ENCODE measurements around the gene TLE2. TPM values are rescaled to one million over a fixed set of nuclear protein-coding genes. Genes with fewer than 3 reads are reported as not detected.

The TLE2 gene
- total RNA-seq, 4 donors from 2014 or later = 4.6 to 45.2 (median 29.2) TPM

DNA sequence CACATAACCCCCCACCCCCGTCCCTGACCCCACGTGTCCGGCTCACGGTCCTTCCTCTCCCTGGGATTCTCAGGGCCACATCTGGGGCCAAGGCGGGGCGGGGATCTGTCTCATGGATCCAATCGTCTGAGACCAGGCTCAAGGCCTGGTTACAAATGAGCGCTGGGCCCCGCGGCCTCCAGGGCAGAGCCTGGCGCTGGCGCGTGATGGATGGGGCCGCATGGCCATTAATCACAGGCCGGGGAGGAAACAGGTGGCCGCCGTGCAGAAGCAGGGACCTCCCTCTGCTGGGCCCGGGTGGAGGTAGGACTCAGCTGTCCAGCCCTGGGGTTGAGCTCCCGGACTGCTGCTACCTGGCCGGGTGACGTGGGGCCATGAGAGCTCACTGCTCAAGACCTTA lies 39.0 kb upstream of the TLE2 start:
- TF ChIP-seq, protein P1, sequence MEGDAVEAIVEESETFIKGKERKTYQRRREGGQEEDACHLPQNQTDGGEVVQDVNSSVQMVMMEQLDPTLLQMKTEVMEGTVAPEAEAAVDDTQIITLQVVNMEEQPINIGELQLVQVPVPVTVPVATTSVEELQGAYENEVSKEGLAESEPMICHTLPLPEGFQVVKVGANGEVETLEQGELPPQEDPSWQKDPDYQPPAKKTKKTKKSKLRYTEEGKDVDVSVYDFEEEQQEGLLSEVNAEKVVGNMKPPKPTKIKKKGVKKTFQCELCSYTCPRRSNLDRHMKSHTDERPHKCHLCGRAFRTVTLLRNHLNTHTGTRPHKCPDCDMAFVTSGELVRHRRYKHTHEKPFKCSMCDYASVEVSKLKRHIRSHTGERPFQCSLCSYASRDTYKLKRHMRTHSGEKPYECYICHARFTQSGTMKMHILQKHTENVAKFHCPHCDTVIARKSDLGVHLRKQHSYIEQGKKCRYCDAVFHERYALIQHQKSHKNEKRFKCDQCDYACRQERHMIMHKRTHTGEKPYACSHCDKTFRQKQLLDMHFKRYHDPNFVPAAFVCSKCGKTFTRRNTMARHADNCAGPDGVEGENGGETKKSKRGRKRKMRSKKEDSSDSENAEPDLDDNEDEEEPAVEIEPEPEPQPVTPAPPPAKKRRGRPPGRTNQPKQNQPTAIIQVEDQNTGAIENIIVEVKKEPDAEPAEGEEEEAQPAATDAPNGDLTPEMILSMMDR (IDR thresholded peaks at IDR 0.05) = no peak
- H3K4me1 ChIP-seq = peaks cover 0 to 10% (median 2%) of the 10 kb centered on the region in 4 donors
- no peak overlapping the region for H3K27ac ChIP-seq
- H3K27me3 ChIP-seq = no peaks in the 10 kb centered on the region
- DNase-seq = no peak
- H3K4me3 ChIP-seq = no peak overlapping the region
- H3K36me3 ChIP-seq = no peaks in the 10 kb centered on the region
- H3K9me3 ChIP-seq = no peaks in the 10 kb centered on the region

DNA sequence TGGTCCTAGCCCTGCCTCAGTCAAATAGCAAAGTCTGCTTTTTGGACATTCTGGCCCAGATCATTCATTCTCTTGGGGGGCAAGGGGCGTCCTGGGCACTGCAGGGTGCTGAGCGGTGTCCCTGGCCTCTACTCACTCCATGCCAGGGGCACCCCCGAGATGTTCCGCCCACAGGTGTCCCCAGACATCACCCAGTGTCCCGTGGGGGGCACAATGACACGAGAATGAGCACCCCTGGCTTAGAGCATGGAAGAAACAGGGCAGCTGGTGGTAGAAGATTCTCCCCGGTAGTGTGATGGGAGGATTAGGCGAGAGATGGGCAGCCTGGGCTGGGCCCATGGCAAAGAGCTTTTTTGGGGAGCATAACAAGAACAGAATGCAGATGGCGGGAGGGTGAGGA lies 38.5 kb upstream of the TLE2 start:
- H3K4me1 ChIP-seq = peaks cover 0 to 10% (median 7%) of the 10 kb centered on the region in 4 donors
- no peak overlapping the region for H3K4me3 ChIP-seq
- TF ChIP-seq POLR2A (IDR thresholded peaks at IDR 0.05) = no peak
- TF ChIP-seq, protein P1 (IDR thresholded peaks at IDR 0.05) = no peak
- H3K9me3 ChIP-seq = no peaks in the 10 kb centered on the region
- H3K27me3 ChIP-seq = no peaks in the 10 kb centered on the region
- H3K27ac ChIP-seq = no peak overlapping the region
- no peak for DNase-seq
- no peaks in the 10 kb centered on the region for H3K36me3 ChIP-seq

DNA sequence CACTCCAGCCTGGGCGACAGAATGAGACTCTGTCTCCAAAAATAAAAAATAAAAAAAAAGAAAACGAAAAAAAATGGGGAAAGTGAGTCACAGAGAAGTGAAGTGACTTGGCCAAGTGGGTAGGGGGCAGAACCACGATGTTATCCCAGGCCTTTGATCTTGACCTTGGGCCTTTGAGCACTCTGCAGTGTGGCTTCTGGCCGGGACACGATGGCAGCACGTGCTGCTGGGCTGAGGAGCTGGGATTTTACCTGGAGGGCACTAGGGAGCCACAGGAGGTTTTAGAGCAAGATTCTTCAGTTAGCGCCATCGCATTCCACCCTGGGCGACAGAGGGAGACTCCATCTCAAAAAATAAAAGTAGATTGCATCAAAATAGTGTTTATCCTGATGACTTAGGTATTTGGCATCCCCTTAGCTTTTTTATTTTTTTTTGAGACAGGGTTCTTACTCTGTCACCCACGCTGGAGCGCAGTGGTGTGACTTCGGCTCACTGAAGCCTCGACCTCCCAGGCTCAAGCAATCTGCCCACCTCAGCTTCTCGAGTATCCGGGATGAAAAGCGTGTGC lies 37.5 kb upstream of the TLE2 start:
- Histone ChIP-seq H3K27ac (no peak overlapping the region), H3K9me3 (no peaks in the 10 kb centered on the region), H3K4me3 (no peak overlapping the region), H3K4me1 (peaks cover 0 to 10% (median 8%) of the 10 kb centered on the region in 4 donors), H3K36me3 (no peaks in the 10 kb centered on the region), H3K27me3 (no peaks in the 10 kb centered on the region)
- DNase-seq = no peak
- no peak for TF ChIP-seq POLR2A (IDR thresholded peaks at IDR 0.05)
- TF ChIP-seq, protein P1 (IDR thresholded peaks at IDR 0.05) = no peak

DNA sequence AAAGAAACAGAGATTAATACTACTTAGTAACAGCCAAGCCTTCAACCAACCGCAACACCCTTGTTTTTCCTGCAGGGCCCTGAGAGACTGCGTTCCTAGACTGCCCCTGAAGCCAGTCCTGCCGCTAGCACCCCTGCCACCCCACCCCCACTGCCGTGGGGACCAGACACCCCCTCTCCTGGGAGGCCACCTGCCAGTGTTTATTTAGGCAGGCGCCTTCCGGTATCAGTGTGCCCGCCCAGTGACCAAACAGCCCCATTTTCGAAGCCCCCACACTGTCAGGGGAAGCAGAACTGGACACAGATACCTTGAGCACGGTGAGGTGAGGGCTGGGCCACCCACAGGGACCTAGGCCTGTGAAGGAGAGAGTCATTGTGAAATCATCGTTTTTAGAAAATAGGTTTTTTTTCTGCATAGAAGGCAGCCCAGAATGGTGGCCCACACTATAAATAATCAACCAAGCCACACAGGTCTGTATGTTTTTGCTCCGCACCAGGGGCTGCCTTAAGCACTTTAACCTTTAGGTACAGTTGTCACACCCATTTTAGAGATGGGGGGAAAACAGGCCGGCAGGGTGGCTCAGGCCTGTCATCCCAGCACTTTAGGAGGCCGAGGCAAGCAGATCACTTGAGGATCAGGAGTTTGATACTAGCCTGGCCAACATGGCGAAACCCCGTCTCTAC lies 36.7 kb upstream of the TLE2 start:
- Histone ChIP-seq H3K4me1 (peaks cover 0 to 13% (median 8%) of the 10 kb centered on the region in 4 donors), H3K27ac (peak overlapping the region in 1 of 4 donors; percentile 69), H3K4me3 (peak overlapping the region in 1 of 4 donors; percentile 3), H3K27me3 (no peaks in the 10 kb centered on the region), H3K36me3 (no peaks in the 10 kb centered on the region), H3K9me3 (no peaks in the 10 kb centered on the region)
- TF ChIP-seq, protein P1 (IDR thresholded peaks at IDR 0.05) = no peak
- no peak for TF ChIP-seq POLR2A (IDR thresholded peaks at IDR 0.05)
- peak in 2 of 3 donors; percentile 80 to 83 for DNase-seq

DNA sequence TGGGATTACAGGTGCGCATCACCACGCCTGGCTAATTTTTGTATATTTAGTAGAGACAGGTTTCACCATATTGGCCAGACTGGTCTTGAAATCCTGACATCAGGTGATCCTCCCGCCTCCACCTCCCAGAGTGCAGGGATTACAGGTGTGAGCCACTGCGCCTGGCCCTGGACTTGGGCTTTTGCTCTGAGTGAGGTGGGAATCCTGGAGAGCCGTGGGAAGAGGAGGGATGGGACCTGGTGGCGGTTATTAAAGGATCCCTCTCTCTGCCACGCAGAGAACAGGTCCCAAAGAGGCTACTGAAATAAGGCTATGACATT lies 34.9 kb upstream of the TLE2 start:
- DNase-seq = no peak
- no peak for TF ChIP-seq POLR2A (IDR thresholded peaks at IDR 0.05)
- TF ChIP-seq, protein P1 (IDR thresholded peaks at IDR 0.05) = no peak
- peak overlapping the region in 1 of 4 donors; percentile 100 for H3K27ac ChIP-seq

More for the DNA sequence above, 34.9 kb upstream of the TLE2 start:
- Histone ChIP-seq H3K4me1 (peaks cover 0 to 20% (median 12%) of the 10 kb centered on the region in 4 donors), H3K9me3 (no peaks in the 10 kb centered on the region), H3K4me3 (no peak overlapping the region), H3K27me3 (no peaks in the 10 kb centered on the region), H3K36me3 (peaks cover 0 to 10% (median 0%) of the 10 kb centered on the region in 3 donors)
